GM21390 (cell line): ENCODE measurements around the gene SARDH.

ENCODE experiments used
- ATAC-seq: cut with Tn5 transposase; IDR thresholded peaks from one replicate; pipeline ENCODE4 v1.9.1; 2021; ENCODE audit not compliant: unreplicated experiment

Gene SARDH

GRCh38 chr9:133654736-133655657 is 83.2 kb downstream of the SARDH start:
- no peak for ATAC-seq

- ATAC-seq: no peak
Measured at GRCh38 chr9:133653638-133654037, 84.5 kb downstream of the SARDH start.

GRCh38 chr9:133650026-133650425 is 88.1 kb downstream of the SARDH start:
- ATAC-seq: no peak

- ATAC-seq: no peak
Measured at GRCh38 chr9:133649194-133649593, 89.0 kb downstream of the SARDH start.

DNA sequence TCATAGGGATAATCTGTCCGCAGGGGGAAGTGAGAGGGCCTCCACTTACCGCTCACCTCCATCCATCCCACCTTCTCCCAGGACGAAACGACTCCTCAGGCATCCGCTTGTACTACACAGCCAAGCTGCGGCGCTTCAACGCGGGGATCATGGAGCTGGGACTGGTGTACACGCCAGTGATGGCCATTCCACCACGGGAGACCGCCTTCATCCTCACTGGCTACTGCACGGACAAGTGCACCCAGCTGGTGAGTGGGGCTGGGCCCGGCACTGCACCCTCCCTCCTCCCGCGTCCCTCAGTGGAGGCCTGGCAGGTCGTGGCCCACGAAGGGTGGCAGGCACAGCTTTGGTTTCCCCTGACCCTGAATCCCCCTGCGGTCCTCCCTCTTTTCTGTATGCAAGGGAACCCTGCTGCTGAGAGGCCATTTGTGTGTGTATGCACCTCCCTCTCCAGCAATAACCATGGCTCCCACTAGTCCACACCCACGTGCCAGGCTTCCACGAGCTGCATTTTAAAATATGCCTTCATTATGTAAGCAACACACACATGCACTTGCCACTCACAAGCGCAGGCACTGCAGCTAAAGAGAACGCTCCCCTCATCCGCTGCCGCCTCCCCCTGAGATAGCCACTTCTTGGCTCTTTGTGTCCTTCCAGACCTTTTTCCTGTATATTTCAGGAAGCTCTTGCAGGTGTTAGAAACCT is 90.2 kb downstream of the SARDH start:
- no peak for ATAC-seq

DNA sequence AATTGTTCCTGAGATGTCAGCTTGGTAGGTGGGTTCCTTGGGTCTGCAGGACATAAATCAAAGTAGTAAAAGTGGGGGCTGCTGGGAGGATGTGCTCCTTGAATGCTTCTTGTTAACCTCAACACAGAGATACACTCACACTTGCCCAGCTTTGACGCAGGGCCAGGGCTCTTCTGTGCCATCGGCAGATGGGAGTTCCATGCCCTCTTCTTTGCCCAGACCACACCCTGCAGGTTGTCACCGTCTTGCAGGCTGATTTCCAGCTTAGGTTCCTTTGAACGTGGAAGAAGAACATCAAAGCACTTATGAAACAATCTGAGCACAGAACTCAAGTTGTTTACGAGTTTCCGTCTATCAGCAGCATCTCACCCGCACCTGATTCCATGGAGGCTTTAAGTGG is 91.0 kb downstream of the SARDH start:
- ATAC-seq: no peak

DNA sequence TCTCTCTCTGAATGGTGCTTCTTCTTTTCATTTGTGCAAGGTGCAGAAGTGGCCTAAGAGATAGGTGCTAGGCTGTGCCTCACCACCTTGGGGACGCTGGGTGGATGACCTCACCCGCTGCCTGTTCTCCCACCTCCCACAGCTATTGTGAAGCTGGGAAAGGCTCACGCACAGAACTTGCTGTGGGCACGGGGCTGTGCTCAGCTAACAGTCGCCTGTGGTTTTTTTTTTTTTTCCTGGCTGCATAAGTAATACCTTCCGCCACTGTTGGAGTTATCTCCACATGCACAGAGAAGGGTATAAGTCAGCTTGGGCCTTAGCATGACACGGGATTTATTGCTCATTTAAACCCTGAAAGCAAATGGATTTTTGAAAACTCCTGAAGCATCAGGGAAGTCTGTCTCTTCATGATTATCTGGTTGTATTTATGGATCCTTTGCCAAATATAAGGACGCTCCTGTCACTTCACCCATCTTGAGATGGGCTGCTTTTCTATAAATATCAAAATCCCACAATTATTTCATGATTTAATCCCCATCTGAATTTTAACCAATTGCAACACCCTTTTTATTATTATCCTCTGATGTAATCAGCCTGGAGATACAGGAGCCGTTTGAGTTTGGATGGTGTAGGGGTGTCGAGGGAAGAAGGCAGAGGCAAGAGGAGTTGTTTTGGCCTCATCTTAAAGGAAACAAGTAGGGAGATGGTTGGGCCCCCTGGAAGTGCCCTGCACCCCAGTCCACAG is 93.0 kb downstream of the SARDH start:
- ATAC-seq: no peak

DNA sequence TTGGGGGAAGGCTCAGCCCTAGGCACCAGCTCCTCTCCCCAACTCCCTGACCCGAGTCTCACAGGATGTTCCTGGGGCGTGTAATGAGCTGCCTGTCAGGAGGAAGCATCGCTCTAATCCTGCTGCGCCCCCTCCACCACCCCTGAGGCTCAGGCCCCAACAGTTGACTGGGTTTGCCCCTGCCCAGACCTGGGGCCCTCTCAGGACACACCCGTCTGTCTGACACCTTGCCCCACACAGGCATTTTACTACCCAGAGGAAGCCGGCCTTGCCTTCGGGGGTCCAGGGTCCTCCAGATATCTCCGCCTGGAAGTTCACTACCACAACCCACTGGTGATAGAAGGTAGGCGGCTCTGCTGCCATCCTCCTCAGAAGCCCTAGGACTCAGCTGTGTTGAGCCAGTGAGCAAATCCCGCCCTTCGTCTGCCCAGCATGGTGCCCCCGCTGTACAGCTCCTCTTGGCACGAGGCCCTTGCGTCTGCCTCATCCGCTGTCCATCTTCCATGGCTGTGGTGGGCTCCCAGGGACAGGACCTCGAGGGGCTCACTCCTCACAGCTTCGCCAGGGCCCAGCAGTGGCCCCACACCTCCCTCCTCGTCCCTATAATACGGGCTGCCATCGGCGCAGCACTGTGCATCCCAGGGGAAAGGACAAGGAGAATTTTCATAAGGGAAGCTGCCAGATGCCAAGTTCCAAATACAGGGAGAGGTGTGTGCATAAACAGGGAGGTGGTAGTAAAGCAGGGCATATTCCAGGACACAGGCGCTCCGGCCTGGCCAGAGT is 94.0 kb downstream of the SARDH start:
- no peak for ATAC-seq

DNA sequence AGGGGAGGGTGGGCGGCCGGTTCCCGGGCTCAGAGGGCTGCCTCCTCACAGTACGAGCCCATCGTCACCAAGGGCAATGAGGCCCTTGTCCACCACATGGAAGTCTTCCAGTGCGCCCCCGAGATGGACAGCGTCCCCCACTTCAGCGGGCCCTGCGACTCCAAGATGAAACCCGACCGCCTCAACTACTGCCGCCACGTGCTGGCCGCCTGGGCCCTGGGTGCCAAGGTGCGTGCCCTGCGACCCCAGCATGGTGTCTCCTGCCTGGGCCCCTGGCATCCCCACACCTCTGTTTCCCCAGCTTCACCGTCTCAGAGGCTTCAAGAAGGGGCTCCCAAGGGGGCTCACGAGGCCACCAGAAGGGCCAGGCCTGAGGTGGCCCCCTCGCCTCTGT is 94.8 kb downstream of the SARDH start:
- no peak for ATAC-seq

DNA sequence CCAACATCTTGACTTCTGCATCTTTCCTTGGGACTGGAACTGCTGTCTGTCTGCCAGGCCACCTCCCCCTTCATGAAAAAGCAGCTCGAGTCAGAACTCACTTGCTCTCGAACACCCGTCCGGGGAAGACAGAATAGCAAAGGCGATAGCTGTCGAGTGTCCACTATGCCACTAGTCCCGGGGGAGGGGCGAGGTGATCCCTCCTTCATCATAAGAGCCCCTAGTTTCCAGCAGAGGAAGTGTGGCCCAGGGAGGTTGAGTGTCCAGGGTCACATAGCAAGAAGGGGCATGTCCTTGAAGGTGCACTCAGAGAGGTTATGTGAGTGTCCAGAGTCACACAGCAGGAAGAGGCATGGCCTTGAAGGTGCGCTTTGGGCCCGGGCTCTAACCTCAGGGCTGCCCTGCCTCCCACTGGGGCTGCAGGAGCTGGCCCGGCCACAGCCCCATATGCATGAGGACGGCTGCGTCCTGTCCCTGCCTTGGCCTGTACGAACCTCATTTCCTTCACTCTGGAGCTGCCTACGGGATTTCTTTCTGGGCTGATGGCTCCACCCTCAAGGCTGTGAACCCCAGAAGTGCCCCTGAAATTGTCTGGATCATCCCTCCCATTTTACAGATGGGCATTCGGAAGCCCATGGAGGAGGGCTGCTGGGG is 95.3 kb downstream of the SARDH start:
- no peak for ATAC-seq

- no peak for ATAC-seq
Measured at GRCh38 chr9:133641861-133642595, 96.1 kb downstream of the SARDH start.

GRCh38 chr9:133641396-133641655 is 96.8 kb downstream of the SARDH start:
- no peak for ATAC-seq

DNA sequence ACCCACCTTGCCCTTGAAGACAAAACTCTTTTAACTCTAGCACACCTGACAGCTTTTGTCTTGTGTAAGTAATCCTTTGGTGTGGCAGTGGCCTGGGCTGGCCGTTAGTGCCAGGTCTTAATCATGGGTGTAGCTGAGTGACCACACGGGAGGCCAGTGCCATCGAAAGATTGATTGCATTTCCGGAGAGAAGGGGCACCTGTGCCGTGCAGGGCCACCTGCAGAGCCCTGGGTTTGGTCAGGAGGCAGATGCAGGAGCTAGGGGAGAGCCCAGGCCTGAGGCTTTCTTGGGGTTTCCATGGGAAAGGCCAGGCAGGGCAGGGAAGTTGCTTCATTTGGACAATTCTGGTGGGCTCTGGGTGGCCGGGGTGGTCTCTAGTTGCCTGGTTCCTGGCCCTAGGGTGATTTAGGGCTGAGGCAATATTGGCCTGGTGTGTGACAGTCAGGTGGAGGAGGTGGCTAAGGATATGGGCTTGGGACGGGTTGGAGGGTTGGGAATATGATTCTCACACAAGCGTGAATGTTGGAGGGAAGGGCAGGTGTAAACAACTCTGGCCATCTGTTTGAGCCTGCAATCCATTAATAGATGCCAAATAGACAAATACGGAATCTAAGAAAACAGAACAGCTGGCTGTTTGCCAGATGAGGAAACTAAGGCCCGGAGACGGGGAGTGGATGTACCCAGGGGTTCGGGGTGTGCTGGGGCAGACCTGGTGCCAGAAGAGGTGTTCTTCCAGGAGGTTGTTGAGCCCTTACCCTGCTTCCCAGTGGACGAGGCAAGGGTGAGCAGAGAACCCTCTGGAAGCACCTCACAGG is 97.4 kb downstream of the SARDH start:
- no peak for ATAC-seq

DNA sequence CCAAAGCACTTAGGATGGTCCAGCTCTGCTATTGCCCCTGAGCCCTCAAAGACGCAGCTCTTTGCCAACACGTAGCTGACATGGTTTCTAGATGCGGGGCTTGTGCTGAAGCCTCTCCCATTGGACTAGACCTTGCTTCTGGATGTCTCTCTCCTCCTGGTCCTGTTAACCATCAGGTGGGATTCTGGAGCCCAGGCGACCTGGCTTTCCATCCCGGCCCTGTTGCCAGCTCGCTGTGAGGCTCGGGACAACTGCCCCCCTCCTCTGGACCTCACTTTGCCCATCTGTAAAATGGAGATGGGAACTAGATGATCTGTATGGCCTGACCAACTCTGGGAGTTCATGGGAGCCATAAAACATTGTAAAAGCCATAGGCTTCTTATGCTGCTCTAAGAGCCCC is 98.0 kb downstream of the SARDH start:
- ATAC-seq: no peak

DNA sequence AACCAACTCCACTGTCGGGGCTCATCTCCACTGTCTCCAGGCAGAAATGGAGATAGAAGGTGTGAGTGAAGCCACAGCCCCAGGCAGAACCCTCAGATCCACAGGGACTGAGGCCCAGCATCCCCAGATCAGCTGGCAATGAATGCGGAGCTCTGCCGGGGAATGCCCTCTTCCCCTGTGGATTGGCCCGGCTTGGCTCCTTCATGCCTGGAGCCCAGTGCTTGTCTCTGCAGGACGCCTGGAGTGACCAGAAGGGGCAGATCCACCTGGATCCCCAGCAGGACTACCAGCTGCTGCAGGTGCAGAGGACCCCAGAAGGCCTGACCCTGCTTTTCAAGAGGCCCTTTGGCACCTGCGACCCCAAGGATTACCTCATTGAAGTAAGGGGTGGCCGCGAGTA is 98.5 kb downstream of the SARDH start:
- ATAC-seq: no peak

DNA sequence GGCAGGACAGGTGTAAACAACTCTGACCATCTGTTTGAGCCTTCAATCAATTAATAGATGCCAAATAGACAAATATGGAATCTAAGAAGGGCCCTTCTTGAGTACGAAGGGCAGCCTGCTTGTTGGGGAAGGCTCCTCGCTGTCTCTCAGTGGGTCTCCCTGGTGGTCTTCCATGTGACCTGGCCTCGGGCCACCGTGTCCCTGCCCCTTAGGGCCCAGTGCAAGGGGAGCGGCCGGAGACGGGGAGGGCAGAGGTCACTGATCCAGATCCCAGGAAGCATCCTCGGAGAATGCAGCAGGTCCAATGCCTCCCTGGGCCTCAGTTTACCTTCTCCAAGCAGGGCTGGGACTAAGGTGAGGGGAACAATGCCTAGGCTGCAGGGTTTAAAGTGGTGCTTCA is 99.4 kb downstream of the SARDH start:
- no peak for ATAC-seq

DNA sequence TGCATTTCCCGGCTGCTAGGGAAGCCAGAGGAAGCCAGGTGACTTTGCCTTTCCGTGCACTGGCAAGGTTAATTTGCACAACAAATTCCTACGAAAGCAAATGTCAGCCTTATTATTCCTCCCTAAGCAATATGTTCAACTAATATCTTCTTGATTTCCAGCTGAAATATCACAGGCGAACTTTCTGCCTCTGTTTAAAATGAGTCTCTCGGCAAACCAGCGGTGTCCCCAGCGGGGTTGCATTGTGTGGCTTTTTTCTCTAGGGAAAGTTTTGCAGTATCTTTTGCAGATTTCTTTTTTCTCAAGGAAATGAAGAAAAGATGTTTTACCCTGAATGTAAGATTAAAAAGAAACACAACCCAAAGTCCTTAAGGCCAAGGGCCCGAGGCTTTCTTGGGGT is 100.1 kb downstream of the SARDH start:
- no peak for ATAC-seq

GRCh38 chr9:133637451-133638055 is 100.6 kb downstream of the SARDH start:
- no peak for ATAC-seq

GRCh38 chr9:133636902-133637301 is 101.2 kb downstream of the SARDH start:
- ATAC-seq: no peak
